HG02588 (cell line): ENCODE results near the gene FOXO6.

ENCODE experiments used
- ATAC-seq: cut with Tn5 transposase; IDR thresholded peaks from one replicate; pipeline ENCODE4 v1.9.1; 2021; ENCODE audit warnings: mild to moderate bottlenecking, moderate library complexity; ENCODE audit not compliant: unreplicated experiment

The FOXO6 gene

GRCh38 chr1:41349361-41350054 lies 11.7 kb upstream of the FOXO6 start:
- no peak for ATAC-seq

- no peak for ATAC-seq
These were observed 11.2 kb upstream of the FOXO6 start for GRCh38 chr1:41350055-41350378.

- ATAC-seq: no peak
These were observed 9.7 kb upstream of the FOXO6 start for GRCh38 chr1:41351262-41352151.

- ATAC-seq: peak; percentile 79
These were observed 7.5 kb upstream of the FOXO6 start for GRCh38 chr1:41353744-41354143.

- no peak for ATAC-seq
These were observed 6.3 kb upstream of the FOXO6 start for GRCh38 chr1:41354956-41355355.

- no peak for ATAC-seq
These were observed 5.9 kb upstream of the FOXO6 start for GRCh38 chr1:41355356-41355755.

- ATAC-seq: no peak
These were observed 5.5 kb upstream of the FOXO6 start for GRCh38 chr1:41355761-41356160.

GRCh38 chr1:41356752-41357151 lies 4.5 kb upstream of the FOXO6 start:
- no peak for ATAC-seq

GRCh38 chr1:41357451-41358101 lies 3.7 kb upstream of the FOXO6 start:
- ATAC-seq: no peak

GRCh38 chr1:41358131-41359021 lies 2.9 kb upstream of the FOXO6 start:
- ATAC-seq: no peak

- no peak for ATAC-seq
These were observed 1.8 kb upstream of the FOXO6 start for GRCh38 chr1:41359211-41360073.

- no peak for ATAC-seq
These were observed 1.0 kb upstream of the FOXO6 start for GRCh38 chr1:41360074-41360785.

GRCh38 chr1:41361495-41362356 lies 492 bp downstream of the FOXO6 start:
- peak; percentile 3 for ATAC-seq

GRCh38 chr1:41362357-41362721 lies 1.1 kb downstream of the FOXO6 start:
- ATAC-seq: no peak

- no peak for ATAC-seq
These were observed 1.7 kb downstream of the FOXO6 start for GRCh38 chr1:41362749-41363590.

- no peak for ATAC-seq
These were observed 2.5 kb downstream of the FOXO6 start for GRCh38 chr1:41363591-41364320.
